Endothelial cell of umbilical vein (primary cell): ENCODE data around the gene TMEFF2. TPM values are rescaled to one million over a fixed set of nuclear protein-coding genes. Genes with fewer than 3 reads are reported as not detected.

Source experiments
- BruUV-seq: library from RNA; stranded (reverse); fragments of 400-500 nt; replicated peaks from 2 replicates; lab custom pipeline; 2021; lab: Mats Ljungman, UMichigan
- CTCF ChIA-PET: fragments of 300-600, 350-600 bp; sonication (Branson Sonifier 250); formaldehyde crosslinking; loops from one replicate; lab custom pipeline; 2021; ENCODE audit warnings: antibody characterized with exemption, inconsistent platforms; lab: Charles Lee
- POLR2A ChIA-PET: fragments of 300-600, 350-600 bp; sonication (Branson Sonifier 250); formaldehyde crosslinking; loops from one replicate; lab custom pipeline; 2021; ENCODE audit warnings: antibody characterized with exemption, inconsistent platforms; lab: Charles Lee
- DNase-seq: peaks from one replicate; pipeline ENCODE4 v3.0.0-alpha.2; 2011; ENCODE audit warnings: low read depth, low spot score
- FAIRE-seq: peaks from 2 replicates; lab custom pipeline; 2011; peaks lifted over from hg19 to GRCh38; lab: Jason Lieb, UNC
- H2AFZ ChIP-seq: 2 replicates; pipeline ENCODE4 v1.6.0; 2012; ENCODE audit warnings: low read depth, low read length, control low read depth, inconsistent platforms
- H3K27ac ChIP-seq: 2 replicates; pipeline ENCODE4 v1.5.1; 2011; ENCODE audit warnings: low read depth, mild to moderate bottlenecking, control low read depth, low read length, moderate library complexity; ENCODE audit not compliant: insufficient read depth
- H3K27me3 ChIP-seq, 2 experiments: 2 replicates each; pipeline versions ENCODE4 v1.6.0 to v1.6.1; 2011; ENCODE audit warnings: low read length in 2 of 2, mixed read lengths in 1 of 2; ENCODE audit not compliant: control insufficient read depth in 2 of 2, insufficient read depth in 2 of 2
- H3K36me3 ChIP-seq, 2 experiments: 2 replicates in 1 of 2; 3 replicates in 1 of 2; pipeline ENCODE4 v1.5.1; 2011; ENCODE audit warnings: low read length in 2 of 2, mild to moderate bottlenecking in 1 of 2, moderate library complexity in 1 of 2; ENCODE audit not compliant: control insufficient read depth in 2 of 2, insufficient read depth in 2 of 2; ENCODE audit errors: extremely low read depth in 1 of 2
- H3K4me1 ChIP-seq: 3 replicates; pipeline ENCODE4 v1.5.1; 2011; ENCODE audit warnings: mild to moderate bottlenecking, low read length; ENCODE audit not compliant: control insufficient read depth, insufficient read depth; ENCODE audit errors: extremely low read depth
- H3K4me2 ChIP-seq: 2 replicates; pipeline ENCODE4 v1.6.1; 2011; ENCODE audit warnings: low read length, control low read depth, mixed read lengths; ENCODE audit not compliant: insufficient read depth
- H3K4me3 ChIP-seq, 3 experiments: fragments of 200-600 bp in 1 of 3; sonication (generic), shearing (Covaris generic) in 1 of 3; replicated peaks in 1 of 3; 2 replicates each; pipeline ENCODE4 v1.5.1; 2011 to 2016; ENCODE audit warnings: control low read depth in 3 of 3, low read length in 3 of 3, mild to moderate bottlenecking in 2 of 3, inconsistent platforms in 1 of 3, low read depth in 1 of 3, moderate library complexity in 1 of 3; ENCODE audit not compliant: insufficient read depth in 1 of 3
- H3K79me2 ChIP-seq: 2 replicates; pipeline ENCODE4 v1.6.0; 2012; ENCODE audit warnings: low read length, inconsistent platforms; ENCODE audit not compliant: control insufficient read depth, insufficient read depth
- H3K9ac ChIP-seq: replicated peaks from 2 replicates; pipeline ENCODE3; 2011; ENCODE audit warnings: low read length, control low read depth; ENCODE audit not compliant: insufficient read depth; ENCODE audit errors: extremely low read depth
- H3K9me1 ChIP-seq: replicated peaks from 3 replicates; pipeline ENCODE4 v1.6.0; 2011; ENCODE audit warnings: mild to moderate bottlenecking, low read length; ENCODE audit not compliant: control insufficient read depth, insufficient read depth; ENCODE audit errors: extremely low read depth
- H3K9me3 ChIP-seq: replicated peaks from 2 replicates; pipeline ENCODE4 v1.5.1; 2012; ENCODE audit warnings: low read length, inconsistent platforms; ENCODE audit not compliant: control insufficient read depth, insufficient read depth
- H4K20me1 ChIP-seq: replicated peaks from 2 replicates; pipeline ENCODE3; 2011; ENCODE audit warnings: mild to moderate bottlenecking, low read length; ENCODE audit not compliant: control insufficient read depth, insufficient read depth; ENCODE audit errors: extremely low read depth
- EZH2 ChIP-seq: IDR thresholded peaks from 2 replicates; pipeline ENCODE4 v1.6.1; 2012; ENCODE audit warnings: borderline replicate concordance, low read depth, mild to moderate bottlenecking, moderate library complexity, low read length, inconsistent platforms; ENCODE audit not compliant: severe bottlenecking
- FOS ChIP-seq: IDR thresholded peaks from 2 replicates; pipeline ENCODE4 v1.6.1; 2011; ENCODE audit warnings: mild to moderate bottlenecking, low read length, moderate library complexity, borderline replicate concordance; ENCODE audit not compliant: insufficient read depth
- GATA2 ChIP-seq: IDR thresholded peaks from 2 replicates; pipeline ENCODE4 v1.7.0; 2011; ENCODE audit warnings: low read depth, mild to moderate bottlenecking, moderate library complexity, mixed read lengths, low read length; ENCODE audit not compliant: insufficient read length, insufficient read depth
- JUN ChIP-seq: IDR thresholded peaks from 2 replicates; pipeline ENCODE4 v1.6.1; 2011; ENCODE audit warnings: borderline replicate concordance, low read depth; ENCODE audit not compliant: insufficient read length, insufficient read depth
- MYC ChIP-seq: IDR thresholded peaks from one replicate; pipeline ENCODE4 v1.6.1; 2011; ENCODE audit warnings: mild to moderate bottlenecking, low read depth, low read length
- POLR2A ChIP-seq: IDR thresholded peaks from 2 replicates; pipeline ENCODE4 v1.6.1; 2012; ENCODE audit warnings: low read depth, mild to moderate bottlenecking, control low read depth, low read length
- POLR2AphosphoS5 ChIP-seq: IDR thresholded peaks from 2 replicates; pipeline ENCODE4 v1.6.1; 2012; ENCODE audit warnings: low read depth, mild to moderate bottlenecking, control low read depth, low read length, moderate library complexity; ENCODE audit not compliant: insufficient read depth
- dilution Hi-C: fragments of 300-500 bp; cut with MboI; formaldehyde crosslinking; loops from one replicate; pipeline ENCODE4 v1.15.0; 2019; ENCODE audit warnings: low sequenced_read_pairs; ENCODE audit not compliant: extremely low pct_ligation_motif_present
- intact Hi-C: fragments of 100-400 bp; cut with micrococcal nuclease; formaldehyde crosslinking; loops from one replicate; pipeline ENCODE4 v1.10.0; 2022
- polyA plus RNA-seq, 4 experiments: library from polyadenylated mRNA; depleted of rRNA in 3 of 4; stranded (reverse) in 3 of 4; unstranded in 1 of 4; fragments of >200 nt; gene quantifications; 2 replicates each; pipeline versions ENCODE4 v1.2.1 to v1.2.3, GENCODE V29; 2011 to 2012; ENCODE audit warnings: missing spikeins in 1 of 4
- total RNA-seq: library from RNA; stranded (reverse); gene quantifications from 2 replicates; pipeline ENCODE4 v1.2.3, GENCODE V29; 2021
- TF ChIP-seq, protein P1 (sequence below): IDR thresholded peaks from 2 replicates; pipeline ENCODE4 v1.6.1; 2011; ENCODE audit not compliant: insufficient read depth, insufficient read length
- TF ChIP-seq, protein P2 (sequence below), 2 donors: IDR thresholded peaks; 1 replicate in 1 of 2; 2 replicates in 1 of 2; pipeline ENCODE4 v1.5.1; 2011; ENCODE audit warnings: low read length in 2 of 2, mild to moderate bottlenecking in 2 of 2, moderate library complexity in 2 of 2, control low read depth in 1 of 2, inconsistent platforms in 1 of 2, low read depth in 1 of 2; ENCODE audit not compliant: insufficient read depth in 1 of 2; ENCODE audit errors: extremely low read depth in 1 of 2

The TMEFF2 gene
- total and polyA plus RNA-seq, 2 donors (not counting 3 experiments of a cell fraction or from before 2014, with no cell fraction given), result 0.18 to 0.20 TPM

DNA sequence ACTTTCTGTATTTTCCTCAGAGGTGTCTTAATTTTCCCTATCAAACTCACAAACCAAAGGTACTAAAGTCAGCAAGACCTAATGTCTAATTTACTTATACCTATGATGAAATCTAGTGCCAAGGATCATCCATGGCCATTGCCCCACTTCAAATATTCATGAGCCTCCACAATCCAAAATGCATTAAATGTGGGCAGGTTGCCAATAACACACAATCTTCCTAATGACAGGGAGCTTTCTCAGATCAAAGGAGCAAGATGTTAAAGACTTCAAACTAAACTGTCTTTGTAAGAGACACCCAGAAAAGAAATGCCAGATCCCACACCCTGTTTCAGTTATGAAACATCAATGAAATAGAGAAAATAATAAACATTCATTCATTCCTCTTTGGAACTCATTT, 143.2 kb downstream of the TMEFF2 start:
- Histone ChIP-seq H3K4me3 (no peak overlapping the region), H4K20me1 (no peaks in the 10 kb centered on the region), H3K27me3 (no peaks in the 10 kb centered on the region), H3K4me2 (no peak overlapping the region), H3K9me3 (no peaks in the 10 kb centered on the region), H3K27ac (no peak overlapping the region), H3K9me1 (no peaks in the 10 kb centered on the region), H3K36me3 (no peaks in the 10 kb centered on the region), H3K4me1 (no peaks in the 10 kb centered on the region), H2AFZ (no peak overlapping the region), H3K9ac (no peak overlapping the region), H3K79me2 (no peaks in the 10 kb centered on the region)
- FAIRE-seq (no peak), DNase-seq (no peak)
- no TSS peak for BruUV-seq
- no peak for TF ChIP-seq MYC
- TF ChIP-seq POLR2A, result no peak
- no peak for TF ChIP-seq JUN
- TF ChIP-seq, protein P1, sequence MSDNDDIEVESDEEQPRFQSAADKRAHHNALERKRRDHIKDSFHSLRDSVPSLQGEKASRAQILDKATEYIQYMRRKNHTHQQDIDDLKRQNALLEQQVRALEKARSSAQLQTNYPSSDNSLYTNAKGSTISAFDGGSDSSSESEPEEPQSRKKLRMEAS, result no peak
- TF ChIP-seq, protein P2, sequence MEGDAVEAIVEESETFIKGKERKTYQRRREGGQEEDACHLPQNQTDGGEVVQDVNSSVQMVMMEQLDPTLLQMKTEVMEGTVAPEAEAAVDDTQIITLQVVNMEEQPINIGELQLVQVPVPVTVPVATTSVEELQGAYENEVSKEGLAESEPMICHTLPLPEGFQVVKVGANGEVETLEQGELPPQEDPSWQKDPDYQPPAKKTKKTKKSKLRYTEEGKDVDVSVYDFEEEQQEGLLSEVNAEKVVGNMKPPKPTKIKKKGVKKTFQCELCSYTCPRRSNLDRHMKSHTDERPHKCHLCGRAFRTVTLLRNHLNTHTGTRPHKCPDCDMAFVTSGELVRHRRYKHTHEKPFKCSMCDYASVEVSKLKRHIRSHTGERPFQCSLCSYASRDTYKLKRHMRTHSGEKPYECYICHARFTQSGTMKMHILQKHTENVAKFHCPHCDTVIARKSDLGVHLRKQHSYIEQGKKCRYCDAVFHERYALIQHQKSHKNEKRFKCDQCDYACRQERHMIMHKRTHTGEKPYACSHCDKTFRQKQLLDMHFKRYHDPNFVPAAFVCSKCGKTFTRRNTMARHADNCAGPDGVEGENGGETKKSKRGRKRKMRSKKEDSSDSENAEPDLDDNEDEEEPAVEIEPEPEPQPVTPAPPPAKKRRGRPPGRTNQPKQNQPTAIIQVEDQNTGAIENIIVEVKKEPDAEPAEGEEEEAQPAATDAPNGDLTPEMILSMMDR (IDR thresholded peaks at IDR 0.05; ENCODE audit: extremely low read depth in 1 of 2, insufficient read depth in 1 of 2, low read depth in 1 of 2, low read length in 2 of 2), result no peak
- TF ChIP-seq FOS, result no peak
- no peak for TF ChIP-seq EZH2
- no peak for TF ChIP-seq GATA2
- TF ChIP-seq POLR2AphosphoS5, result no peak
- ChIA-PET POLR2A (no interaction called here), CTCF (interaction anchor here (1.0 kb wide), 1 partner anchor 512 kb away, joined by 3 read pairs; no protein-coding TSS in a partner anchor)
- dilution Hi-C loops, result no loop called here
- intact Hi-C loops, result no loop called here
